Measurements from ENCODE around the gene RBMS3.
A peak's percentile ranks its signal among the peaks of the same experiment; 100 is the strongest.

The RBMS3 gene

DNA sequence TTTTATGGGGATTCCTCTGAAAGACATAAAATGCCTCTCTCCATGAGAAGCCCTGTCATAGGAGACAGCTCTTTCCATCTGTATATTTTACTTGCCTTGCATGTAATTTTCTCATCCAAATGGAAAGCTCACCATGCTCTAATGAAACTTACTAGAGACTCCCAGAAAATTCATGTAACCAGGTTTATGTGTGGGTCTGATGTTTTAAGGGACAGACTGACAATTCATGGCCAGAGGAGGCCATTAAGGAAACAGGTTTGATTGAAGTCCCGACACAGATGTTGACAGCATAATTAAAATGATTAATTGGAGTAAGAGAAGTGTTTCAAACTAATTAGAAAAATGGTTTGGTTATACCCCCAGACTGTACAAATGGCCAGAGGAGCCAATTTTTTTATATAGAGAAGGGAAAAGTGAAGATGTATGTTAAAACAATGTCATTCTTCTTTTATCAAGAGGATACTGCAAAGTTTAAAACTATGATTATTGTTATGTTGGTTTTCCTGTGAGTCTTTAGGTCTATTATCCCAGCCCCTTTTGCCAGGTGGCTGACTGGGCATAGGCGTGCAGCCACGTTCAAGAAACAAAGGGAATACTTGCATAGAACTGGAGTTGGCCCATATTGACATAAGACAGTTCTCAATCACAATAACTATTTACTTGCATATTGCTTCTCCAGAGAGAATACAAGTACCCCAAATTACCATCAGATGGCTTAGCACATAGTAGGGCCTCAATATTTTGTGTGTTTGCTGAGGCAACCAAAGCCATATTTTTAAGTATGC, 64.8 kb downstream of the RBMS3 start:
- no peak for DNase-seq

DNA sequence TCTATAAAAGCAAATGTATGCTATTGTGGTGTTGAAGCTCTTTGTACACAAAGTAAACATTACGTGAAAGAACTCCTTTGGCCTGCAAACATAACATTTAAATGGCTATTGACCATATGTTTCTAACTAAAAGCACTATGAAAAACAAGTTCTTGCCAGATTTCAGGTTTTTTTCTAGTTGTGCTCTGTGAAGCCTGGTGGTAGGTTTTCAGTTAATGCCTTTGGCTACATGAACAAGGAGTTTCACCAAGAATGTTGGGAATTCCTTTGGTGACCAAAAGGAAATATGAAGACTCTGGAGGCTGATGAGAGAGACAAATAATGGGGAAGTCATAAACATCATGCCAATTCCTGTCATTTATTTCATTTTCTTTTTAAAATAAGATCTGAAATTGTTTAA, 66.0 kb downstream of the RBMS3 start:
- no peak for DNase-seq

DNA sequence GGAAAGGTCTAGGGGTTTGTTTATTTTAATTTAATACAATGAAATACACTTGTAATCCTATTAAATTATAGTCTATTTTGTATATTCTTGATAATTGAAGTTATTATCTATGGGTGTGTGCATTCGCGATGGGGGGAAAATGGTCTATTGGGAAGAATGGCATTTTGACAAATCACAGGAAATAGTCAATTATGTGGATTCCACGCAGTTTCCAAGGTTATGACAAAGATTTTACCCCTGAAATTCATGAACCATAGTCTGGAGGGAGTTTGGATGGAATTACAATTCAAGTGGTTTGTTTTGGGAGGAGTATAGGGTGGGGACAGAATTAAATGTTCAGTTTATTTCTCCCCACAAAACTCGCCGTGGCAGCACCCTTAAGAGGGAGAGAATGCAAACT, 66.5 kb downstream of the RBMS3 start:
- no peak for DNase-seq

DNA sequence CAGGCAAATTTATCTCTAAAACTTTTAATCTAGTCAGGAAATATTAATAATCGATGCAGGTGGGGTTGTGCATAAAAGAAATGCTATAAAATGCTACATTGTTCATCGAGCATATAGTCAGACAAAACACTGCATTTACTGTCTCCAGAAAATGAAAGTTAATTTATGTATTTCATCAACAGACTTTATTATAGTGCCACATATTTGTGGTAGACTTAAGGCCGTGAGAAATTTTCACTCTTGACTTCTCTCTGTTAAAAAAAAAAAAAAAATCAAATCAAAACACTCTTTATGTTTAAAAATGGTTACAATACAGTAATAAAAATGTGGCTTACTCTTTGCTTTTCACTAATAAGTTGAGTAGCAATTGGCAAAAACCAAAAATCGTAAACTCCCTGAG, 67.4 kb downstream of the RBMS3 start:
- DNase-seq, result no peak

DNA sequence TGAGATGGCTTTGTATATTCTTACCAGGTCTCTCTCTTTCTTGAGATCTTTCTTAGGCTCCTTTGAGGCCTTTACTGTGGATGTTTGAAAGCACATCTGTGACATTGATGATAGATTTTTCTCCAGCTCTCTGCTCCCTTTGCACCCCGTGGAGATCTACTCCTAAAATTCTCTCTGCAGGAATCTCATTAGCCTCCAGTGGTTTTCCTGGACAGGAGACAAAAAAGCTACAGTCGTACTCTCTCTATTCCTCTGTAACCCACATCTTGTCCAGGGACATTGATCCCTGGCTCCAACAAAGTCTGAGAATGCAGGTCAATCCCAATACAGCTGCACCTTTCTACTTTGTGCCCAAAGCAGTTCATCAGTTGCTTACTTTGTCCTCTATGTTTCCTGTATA, 68.2 kb downstream of the RBMS3 start:
- no peak for DNase-seq

DNA sequence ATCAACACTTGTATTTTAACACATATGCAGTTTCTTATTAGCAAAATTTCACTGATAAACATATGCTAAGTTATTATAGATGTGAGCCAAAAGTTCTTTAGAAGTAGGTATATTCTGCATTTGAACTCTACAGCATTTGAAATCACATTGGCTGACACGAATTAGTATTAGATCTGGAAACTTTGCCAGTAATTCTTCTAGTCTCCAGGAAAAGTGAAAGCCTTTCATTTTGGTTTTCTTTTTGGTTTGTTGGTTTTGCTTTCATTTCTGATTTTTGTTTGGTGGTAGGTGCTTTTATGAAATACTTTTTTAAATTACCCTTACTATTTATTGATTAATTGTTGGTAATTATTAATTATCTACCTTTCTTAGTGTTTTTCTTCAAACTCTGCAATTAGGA, 72.9 kb downstream of the RBMS3 start:
- DNase-seq, result no peak

DNA sequence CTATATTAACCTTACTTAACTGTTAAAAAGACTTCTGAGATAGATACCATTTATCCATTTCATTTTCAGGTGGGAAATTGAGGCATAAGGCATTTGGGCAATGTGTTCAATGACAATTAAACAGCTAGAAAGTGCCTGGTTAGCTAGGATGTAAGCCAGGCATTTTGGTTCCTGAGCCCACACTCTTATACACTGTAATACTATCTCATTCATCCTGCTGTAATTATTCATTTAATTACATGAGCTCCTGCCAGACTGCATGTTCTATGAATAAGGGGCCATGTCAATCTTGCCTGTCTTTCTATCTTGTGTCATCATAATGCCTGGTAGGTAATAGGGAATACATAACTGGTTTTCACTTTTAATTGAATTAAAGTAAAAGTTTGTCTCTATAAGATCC, 74.0 kb downstream of the RBMS3 start:
- no peak for DNase-seq

DNA sequence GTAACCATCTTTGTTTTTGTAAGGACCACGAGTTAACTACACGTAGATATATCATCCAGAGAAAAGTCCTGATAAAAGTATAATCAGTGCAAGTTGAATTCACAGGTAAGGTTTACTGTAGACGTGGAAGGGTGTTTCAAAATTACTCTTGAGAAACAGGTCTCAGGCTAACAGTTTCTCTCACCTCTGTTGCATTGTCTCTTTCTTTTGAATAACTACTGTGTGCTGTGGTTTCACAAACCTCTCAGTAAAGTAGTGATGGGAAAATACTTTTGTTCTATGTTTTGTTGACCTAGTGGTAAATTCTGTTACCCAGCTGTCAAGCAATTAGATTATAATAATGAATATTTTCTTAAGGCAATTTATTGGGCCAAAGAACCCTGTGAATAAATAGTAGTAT, 75.2 kb downstream of the RBMS3 start:
- DNase-seq, result no peak

DNA sequence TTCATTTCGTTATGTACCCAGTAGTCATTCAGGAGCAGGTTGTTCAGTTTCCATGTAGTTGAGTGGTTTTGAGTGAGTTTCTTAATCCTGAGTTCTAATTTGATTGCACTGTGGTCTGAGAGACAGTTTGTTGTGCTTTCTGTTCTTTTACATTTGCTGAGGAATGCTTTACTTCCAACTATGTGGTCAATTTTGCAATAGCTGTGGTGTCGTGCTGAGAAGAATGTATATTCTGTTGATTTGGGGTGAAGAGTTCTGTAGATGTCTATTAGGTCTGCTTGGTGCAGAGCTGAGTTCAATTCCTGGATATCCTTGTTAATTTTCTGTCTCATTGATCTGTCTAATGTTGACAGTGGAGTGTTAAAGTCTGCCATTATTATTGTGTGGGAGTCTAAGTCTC, 79.4 kb downstream of the RBMS3 start:
- DNase-seq, result peak in 1 of 2 experiments; percentile 14

DNA sequence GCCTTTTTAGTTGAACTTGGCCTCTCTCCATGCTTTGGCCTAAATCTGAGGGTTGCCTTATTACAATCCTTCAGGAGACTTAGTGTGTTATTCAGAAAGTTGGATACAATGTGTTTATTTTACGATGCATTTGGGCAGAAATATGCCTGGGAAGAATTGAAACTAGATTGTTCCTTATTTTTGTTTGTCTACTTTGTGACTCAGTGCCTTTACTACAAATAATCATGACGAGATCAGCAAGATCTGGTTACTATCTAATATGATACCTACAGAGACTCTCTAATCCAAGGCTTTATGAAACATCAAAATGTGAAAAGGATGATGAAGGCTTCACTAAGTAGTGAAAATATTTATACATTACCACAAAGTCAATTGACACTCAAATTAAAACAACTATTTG, 82.2 kb downstream of the RBMS3 start:
- no peak for DNase-seq

DNA sequence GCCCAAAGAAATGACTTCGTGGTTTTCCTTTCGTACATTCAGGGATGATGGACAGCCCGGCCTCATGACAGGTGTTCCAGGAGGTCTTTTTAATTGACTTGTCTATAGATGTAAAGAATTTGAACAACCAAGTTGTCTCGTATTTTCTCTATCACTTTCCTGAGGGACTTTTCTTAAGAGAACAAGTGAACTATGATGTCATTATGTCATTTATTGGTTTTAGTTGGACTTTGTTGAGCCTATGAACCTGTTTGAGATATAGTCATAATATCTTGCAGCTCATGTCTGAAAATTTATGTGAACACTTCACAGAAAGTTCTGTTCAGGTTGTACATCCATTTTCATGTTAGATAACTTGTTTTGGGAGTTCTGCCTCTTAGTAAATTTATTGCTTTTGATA, 89.2 kb downstream of the RBMS3 start:
- no peak for DNase-seq

DNA sequence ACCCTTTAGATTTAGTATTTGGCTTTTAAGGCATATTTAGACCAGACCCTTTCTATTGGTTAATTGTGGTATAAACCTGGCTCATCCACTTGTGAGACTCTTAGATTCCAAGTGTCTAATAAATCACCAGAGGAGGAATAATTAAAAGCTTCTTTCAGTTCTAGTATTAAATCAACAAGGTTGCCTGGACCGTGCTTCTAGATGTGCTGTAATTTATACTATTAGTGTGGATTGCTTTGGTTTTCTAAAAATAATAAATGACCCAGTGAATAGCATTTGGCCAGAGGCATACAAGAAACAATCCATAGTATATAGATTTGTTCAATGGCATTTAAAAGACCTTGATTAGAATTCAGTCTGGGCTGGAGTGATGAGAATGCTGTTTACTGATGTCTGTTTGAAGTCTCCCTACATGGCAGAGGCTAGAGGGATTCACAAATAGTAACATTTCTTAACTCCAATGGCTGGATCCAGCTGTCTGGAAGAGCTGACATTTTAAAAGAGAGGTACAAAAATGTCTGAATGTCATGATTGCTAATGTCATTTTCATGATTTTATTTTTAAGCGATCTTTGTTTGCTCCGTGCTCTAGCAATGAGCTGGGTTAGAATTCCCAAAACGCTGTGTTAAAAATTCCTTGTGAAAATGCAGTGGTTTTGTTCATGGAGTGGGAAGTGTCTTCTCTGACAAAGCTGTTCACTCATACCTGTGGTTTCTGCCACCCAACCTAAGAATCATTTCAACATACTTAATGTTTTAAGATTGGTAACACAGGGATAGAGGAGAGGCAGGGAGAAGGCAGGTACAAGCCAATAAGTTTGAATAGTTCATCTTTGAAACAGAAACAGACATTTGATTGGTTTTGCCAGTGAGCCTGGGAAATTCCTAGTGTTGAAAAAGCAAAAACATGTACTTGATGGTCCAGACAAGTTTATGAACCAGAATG, 89.9 kb downstream of the RBMS3 start:
- DNase-seq, result no peak

DNA sequence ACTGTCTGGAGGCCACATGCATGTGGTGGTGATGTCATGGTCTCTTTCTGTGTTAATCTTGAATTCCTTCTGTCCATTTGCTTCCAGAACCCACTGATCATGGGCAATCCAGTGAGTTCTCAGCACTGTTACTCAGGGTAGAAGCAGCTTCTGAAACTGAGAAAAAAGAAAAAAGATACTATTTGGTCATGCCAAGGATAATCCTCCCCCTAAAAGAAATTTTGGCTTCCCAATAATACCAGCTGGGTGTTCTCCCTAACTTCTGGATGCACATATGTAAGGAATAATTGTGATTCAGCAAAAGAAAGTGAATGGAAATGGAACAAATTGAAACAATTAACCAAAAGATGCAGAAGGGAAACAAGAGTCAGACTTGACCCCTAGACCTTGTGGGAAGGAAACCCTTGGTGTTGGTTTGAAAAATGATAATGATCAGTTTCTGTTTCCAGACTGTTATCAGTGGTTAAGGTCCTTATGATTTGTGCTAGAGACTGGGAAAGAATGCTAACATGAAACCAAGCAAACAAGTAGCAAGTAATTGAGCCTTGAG, 92.3 kb downstream of the RBMS3 start:
- no peak for DNase-seq

DNA sequence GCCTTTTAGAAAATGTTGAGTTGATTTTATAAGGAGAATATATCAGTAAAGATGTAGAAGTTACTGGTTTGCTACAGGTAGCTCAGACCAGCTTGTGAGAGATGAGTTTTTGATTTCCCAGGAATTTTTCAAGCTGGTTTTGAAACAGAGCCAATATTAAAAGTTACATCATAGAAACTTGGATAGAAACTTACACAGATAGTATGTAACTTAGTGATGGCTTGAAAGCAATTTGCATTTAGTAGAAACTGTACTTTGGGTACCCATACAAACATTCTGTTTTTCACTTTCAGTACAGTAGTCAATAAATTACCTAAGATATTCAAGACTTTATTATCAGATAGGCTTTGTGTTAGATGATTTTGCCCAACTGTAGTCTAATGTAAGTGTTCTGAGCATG, 93.4 kb downstream of the RBMS3 start:
- DNase-seq, result no peak

DNA sequence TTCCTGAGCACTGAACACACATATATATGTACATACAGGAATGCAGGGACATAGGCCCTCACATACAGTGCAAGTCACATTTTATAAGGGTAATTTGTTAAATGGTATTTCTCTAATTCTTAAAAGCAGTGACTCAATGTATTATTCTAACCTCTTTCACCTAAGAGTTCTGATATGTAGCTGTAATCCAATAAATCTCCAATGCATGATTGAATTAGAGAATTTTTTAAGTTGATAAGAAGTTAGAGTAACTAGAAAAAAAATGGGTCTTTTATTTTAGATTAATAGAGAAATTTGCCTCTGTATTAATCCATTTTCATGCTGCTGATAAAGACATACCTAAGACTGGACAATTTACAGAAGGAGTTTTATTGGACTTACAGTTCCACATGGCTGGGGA, 98.2 kb downstream of the RBMS3 start:
- no peak for DNase-seq

DNA sequence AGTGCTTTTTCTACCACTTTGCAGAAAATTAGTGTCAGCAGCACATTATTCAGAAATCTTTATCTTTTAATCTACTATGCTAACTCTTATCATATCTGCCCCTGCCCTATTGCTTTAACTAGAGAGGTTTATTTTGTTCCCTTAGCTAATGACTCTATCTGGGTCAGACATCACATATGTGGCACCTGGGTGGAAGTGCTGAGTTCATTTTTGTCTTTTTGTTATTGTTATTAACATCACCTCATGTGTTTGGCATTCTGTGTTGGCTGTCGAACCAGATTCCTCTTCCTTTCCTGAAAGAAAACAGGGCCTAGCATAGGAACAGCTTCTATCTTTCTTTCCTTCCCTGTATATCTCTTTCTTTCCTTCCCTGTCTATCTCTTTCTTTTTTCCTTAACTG, 100.7 kb downstream of the RBMS3 start:
- DNase-seq, result no peak

DNA sequence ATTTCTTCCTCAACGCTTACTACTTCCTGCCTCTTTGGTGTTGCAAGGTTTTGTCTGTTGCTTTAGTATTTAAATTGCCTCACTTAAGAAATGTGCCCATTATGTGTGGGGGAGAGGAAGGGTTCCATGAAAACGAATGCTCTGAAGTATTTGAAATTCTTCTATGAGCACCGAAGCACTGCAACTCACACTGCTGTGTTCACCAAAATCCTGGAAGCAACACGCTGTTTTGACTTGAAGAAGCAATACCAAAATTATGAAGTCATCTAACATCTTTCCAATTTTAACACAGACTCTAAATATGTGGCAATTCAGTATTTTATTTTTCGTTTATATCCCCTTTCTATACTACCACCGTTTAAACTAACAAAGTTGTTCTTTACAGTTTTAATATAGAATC, 101.5 kb downstream of the RBMS3 start:
- no peak for DNase-seq

DNA sequence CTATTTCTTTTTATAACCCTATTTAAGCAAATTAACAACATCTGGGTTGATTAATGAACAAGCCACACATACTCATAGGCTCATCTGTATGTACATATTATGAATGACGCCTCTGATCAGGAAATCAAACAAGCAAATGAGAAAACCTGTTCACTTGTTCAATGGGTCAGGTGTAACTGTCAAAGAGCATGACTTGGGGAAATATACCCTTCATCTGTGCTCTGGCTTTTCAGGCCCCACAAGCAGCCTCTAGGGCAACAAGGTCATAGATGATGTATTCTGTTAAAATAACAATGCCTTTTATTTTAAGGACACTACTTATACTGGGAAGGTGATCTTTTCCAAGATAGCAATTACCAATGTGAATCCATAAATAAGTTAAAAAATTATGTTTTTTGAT, 102.0 kb downstream of the RBMS3 start:
- no peak for DNase-seq

DNA sequence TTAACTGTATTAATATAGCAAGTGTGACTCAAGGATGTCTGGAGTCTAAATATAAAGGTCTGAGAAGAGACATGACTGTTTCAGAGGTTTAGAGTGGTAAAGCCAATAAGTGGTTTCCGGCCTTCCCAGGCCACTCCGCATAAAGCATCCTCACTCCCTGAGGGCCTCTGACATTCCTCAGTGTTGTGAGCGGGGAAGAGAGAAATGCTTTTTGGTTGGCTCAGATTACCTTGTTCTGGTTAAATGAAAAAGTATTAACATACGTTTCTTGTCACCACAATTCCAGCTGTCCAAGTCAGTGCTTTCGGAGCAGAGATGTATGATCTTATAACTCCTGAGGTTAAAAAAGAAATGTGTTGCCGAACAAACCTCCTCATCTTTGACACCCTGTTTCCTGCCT, 103.8 kb downstream of the RBMS3 start:
- DNase-seq, result no peak

DNA sequence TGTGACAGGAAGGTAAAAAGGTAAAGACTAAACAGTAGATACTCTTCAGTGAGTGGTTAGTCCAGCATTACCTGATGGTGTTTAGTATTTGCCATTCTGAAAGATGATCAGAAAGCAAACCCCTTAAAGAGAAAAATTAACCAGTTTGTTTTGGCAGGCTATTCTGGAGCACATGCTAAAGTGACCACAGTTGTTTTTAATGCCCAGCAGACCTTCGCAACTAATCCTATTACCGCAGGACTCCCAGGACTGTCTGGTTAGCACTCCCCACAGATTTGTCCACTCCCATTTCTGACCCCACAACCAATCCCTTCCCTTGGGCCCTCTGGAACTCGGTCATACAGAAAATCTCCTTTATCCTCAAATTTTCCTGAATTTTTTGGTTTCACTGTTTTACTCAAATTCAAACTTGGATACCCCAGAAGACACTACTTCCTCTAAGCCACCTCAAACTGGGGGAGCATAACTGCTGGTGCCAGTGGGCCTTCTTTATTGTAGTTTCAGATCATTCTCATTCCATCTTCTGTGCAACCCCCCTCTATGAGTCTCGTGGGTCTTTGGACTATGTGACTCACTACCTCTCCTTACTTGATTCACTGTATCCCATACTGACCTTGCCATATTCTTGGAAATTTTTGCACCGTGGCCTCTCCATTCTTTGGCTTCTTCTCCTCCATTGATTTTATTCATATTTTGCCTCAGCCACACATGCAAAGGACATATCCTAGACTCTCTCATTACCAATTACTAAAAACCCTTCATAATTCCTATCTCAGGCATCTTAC, 104.4 kb downstream of the RBMS3 start:
- DNase-seq, result no peak

DNA sequence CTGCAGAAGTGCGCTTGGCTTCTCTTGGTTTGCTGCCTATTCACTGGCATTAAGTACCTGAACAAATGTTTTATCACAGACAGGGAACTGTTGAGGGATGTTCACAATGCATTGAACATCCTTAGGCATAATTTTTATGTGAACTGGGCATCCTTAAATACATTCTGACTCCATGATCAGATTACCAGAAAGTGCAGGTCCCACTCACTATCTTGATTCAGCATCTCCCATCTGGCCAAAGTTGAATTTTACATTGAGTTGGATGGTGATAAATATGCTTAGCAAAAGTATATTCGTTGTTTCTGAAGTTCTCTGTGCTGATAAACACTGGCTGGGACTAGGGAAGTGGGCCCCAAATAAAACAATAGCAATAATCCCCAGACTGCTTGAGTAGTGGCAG, 108.5 kb downstream of the RBMS3 start:
- DNase-seq, result no peak

DNA sequence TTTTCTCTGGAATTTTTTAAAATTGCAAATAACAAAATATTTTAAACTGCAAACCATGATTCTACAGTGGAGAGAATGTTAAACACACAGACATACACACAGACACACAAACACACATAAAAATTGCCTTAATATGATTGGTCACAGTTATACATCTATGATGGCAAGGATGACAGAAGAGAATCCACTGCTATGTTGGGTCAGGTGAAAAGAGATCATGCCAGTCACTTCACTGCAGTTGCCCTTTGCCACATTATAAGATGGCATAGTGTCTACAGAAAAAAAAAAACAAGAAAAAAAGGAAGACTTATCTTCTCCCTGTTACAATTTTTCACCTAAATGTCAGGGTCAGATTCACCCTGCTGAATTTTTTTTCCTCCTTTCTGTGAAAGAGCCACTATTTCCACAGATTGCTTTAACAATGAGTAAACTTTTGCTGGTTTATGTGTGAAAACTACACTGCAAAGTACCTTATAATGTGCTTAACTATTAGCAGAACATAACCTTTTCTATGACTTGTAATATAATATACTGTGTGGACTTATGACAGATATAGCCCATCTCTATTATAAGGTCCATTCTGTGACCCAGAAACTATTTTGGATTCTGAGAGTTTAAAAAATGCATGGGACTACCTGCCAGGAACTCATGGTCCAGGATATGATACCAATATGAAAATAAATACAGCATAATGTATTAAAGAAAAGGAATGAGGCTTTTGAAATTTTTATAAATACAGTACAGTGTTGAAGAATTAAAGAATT, 111.9 kb downstream of the RBMS3 start:
- DNase-seq, result no peak
